ENCODE results near the gene REXO5.

The REXO5 gene

GRCh38 chr16:20879175-20880040, 73.1 kb downstream of the REXO5 start:
- no peak for TF ChIP-seq REST (IDR thresholded peaks at IDR 0.05; ENCODE audit: insufficient read depth in 1 of 2, low read depth in 2 of 2, low read length in 2 of 2)
- TF ChIP-seq TAF1 (IDR thresholded peaks at IDR 0.05; ENCODE audit: borderline replicate concordance, insufficient read depth, low read length), result no peak
- TF ChIP-seq FOXP2 (optimal IDR thresholded peaks at IDR 0.05; ENCODE audit: borderline replicate concordance, extremely low read depth, extremely low read length, insufficient read depth), result no peak
- TF ChIP-seq SIN3A (IDR thresholded peaks at IDR 0.05; ENCODE audit: borderline replicate concordance, insufficient read depth, low read length), result no peak
- TF ChIP-seq POLR2AphosphoS5 (IDR thresholded peaks at IDR 0.05; ENCODE audit: low read depth, low read length), result no peak

- TF ChIP-seq REST (IDR thresholded peaks at IDR 0.05; ENCODE audit: insufficient read depth in 1 of 2, low read depth in 2 of 2, low read length in 2 of 2), result no peak
- no peak for TF ChIP-seq FOXP2 (optimal IDR thresholded peaks at IDR 0.05; ENCODE audit: borderline replicate concordance, extremely low read depth, extremely low read length, insufficient read depth)
- no peak for TF ChIP-seq POLR2AphosphoS5 (IDR thresholded peaks at IDR 0.05; ENCODE audit: low read depth, low read length)
- TF ChIP-seq TAF1 (IDR thresholded peaks at IDR 0.05; ENCODE audit: borderline replicate concordance, insufficient read depth, low read length), result no peak
- TF ChIP-seq SIN3A (IDR thresholded peaks at IDR 0.05; ENCODE audit: borderline replicate concordance, insufficient read depth, low read length), result no peak
Measured at GRCh38 chr16:20880867-20881502, 74.7 kb downstream of the REXO5 start.

GRCh38 chr16:20881503-20881878, 75.2 kb downstream of the REXO5 start:
- TF ChIP-seq REST (IDR thresholded peaks at IDR 0.05; ENCODE audit: insufficient read depth in 1 of 2, low read depth in 2 of 2, low read length in 2 of 2), result no peak
- TF ChIP-seq SIN3A (IDR thresholded peaks at IDR 0.05; ENCODE audit: borderline replicate concordance, insufficient read depth, low read length), result no peak
- TF ChIP-seq POLR2AphosphoS5 (IDR thresholded peaks at IDR 0.05; ENCODE audit: low read depth, low read length), result no peak

GRCh38 chr16:20883554-20884239, 77.4 kb downstream of the REXO5 start:
- TF ChIP-seq FOXP2 (optimal IDR thresholded peaks at IDR 0.05; ENCODE audit: borderline replicate concordance, extremely low read depth, extremely low read length, insufficient read depth) (no peak), SIN3A (IDR thresholded peaks at IDR 0.05; ENCODE audit: borderline replicate concordance, insufficient read depth, low read length) (no peak), POLR2AphosphoS5 (IDR thresholded peaks at IDR 0.05; ENCODE audit: low read depth, low read length) (no peak), REST (IDR thresholded peaks at IDR 0.05; ENCODE audit: insufficient read depth in 1 of 2, low read depth in 2 of 2, low read length in 2 of 2) (no peak), TAF1 (IDR thresholded peaks at IDR 0.05; ENCODE audit: borderline replicate concordance, insufficient read depth, low read length) (no peak)

All from PFSK-1 (cell line).